HG02852 (cell line): Measurements from ENCODE around the gene CTDSP1.
A peak's percentile ranks its signal among the peaks of the same experiment; 100 is the strongest.

Source experiments
- ATAC-seq: cut with Tn5 transposase; IDR thresholded peaks from one replicate; pipeline ENCODE4 v1.9.1; 2021; ENCODE audit warnings: mild to moderate bottlenecking, moderate library complexity; ENCODE audit not compliant: unreplicated experiment

The CTDSP1 gene, protein sequence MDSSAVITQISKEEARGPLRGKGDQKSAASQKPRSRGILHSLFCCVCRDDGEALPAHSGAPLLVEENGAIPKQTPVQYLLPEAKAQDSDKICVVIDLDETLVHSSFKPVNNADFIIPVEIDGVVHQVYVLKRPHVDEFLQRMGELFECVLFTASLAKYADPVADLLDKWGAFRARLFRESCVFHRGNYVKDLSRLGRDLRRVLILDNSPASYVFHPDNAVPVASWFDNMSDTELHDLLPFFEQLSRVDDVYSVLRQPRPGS

DNA sequence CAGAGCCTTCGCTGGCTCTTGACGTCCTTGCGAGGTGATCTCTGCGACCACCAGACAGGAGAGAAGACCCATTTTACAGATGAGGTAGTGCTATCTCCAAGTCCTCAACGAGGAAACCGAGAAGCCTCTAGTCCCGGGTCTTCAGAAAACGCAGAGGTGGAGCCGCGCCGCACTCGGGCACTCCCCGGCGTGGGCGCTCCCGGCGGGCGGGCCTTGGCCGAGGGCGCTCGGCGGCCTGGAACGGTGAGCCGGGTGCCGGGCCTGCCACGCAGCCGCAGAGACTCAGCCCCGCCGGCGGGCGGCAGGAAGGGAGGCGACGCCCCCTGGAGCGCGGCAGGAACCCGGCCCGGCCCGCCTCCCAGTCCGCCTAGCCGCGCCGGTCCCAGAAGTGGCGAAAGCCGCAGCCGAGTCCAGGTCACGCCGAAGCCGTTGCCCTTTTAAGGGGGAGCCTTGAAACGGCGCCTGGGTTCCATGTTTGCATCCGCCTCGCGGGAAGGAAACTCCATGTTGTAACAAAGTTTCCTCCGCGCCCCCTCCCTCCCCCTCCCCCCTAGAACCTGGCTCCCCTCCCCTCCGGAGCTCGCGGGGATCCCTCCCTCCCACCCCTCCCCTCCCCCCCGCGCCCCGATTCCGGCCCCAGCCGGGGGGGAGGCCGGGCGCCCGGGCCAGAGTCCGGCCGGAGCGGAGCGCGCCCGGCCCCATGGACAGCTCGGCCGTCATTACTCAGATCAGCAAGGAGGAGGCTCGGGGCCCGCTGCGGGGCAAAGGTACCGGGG, at the start of gene CTDSP1:
Gene CTDSP1, plus strand, starts transcription at position 478 of the 776 bp plus-strand sequence. Its CDS starts 223 bp downstream, at position 701.
- ATAC-seq: peak; percentile 38

GRCh38 chr2:218354045-218354444, 45.6 kb upstream of the CTDSP1 start:
- no peak for ATAC-seq

GRCh38 chr2:218354850-218355443, 44.7 kb upstream of the CTDSP1 start:
- no peak for ATAC-seq

DNA sequence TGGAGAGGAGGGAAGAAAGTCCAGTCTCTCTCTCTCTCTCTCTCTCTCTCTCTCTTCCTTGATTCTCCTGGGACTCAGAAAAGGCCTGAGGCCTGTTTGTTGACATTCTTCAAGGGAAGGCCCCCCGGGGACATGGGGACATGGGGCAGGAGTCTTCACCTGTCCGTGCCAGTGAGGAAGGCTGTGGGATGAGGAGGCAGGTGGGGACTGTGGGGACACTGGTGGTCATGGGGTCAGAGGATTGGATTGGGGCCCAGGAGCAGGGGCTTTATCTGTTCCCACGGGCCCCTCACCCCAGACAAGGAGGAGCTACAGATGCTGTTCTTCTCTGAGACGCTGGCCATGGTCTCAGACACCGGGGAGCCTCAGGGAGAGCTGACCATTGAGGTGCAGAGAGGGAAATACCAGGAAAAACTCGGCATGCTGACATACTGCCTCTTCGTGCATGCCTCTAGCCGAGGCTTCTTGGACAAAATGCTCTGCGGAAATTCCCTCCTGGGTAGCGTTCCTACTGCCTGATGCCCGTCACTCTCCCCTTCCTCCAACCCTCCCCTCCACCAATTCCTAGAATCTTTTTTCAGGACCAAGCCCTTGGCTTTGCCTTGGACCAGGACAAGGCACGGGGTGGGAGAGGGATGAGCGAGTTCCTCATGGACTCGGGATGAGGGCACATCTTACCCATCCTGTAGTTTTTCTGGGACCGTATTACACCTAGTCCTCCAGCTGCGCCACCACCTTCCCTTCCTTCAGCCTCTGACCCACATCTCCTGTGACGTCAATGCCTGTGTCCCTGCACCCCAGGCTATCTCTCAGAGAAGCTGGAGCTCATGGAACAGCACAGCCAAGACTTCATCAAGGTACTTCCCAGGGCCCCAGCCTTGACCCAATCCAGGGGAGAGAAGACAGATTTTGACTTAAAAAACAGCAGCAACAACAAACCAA, 42.2 kb upstream of the CTDSP1 start:
- no peak for ATAC-seq

- ATAC-seq: no peak
Measured at GRCh38 chr2:218360453-218360852, 39.2 kb upstream of the CTDSP1 start.

GRCh38 chr2:218362606-218363005, 37.1 kb upstream of the CTDSP1 start:
- no peak for ATAC-seq

- no peak for ATAC-seq
Measured at GRCh38 chr2:218363736-218364135, 35.9 kb upstream of the CTDSP1 start.

GRCh38 chr2:218364196-218364595, 35.5 kb upstream of the CTDSP1 start:
- ATAC-seq: no peak

DNA sequence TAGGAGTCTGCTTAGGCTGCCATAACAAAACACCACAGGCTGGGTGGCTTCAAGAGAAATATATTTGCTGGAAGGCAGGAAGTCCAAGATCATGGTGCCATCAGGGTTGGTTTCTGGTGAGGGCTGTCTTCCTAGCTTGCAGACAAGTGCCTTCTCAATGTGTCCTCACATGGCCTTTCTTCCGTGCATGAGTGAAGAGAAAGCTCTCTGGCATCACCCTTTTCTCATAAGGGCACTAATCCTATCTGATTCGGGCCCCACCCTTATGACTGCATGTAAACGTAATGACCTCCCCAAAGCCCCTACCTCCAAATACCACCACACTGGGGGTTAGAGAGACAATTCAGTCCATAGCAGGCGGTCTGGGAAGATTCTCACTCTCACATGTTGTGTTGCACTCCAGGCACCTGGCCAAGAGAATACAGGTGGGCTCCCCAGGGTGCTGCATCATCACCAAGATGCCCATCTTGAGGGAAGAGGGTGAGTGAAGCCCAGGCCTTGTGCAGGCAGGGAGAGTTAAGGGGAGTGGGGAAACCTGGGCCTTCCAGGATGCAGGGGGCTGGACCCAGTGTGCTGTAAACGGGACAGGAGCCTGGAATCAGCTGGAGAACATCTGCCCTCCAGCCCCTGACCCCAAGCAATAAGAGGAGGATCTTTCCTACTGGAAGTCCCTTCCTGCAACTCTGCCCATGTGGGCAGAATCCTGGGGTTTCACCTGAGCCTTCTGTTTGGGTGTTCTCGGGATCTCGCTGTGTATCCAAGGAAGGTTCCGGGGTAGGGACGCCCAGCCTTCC, 32.9 kb upstream of the CTDSP1 start:
- no peak for ATAC-seq

DNA sequence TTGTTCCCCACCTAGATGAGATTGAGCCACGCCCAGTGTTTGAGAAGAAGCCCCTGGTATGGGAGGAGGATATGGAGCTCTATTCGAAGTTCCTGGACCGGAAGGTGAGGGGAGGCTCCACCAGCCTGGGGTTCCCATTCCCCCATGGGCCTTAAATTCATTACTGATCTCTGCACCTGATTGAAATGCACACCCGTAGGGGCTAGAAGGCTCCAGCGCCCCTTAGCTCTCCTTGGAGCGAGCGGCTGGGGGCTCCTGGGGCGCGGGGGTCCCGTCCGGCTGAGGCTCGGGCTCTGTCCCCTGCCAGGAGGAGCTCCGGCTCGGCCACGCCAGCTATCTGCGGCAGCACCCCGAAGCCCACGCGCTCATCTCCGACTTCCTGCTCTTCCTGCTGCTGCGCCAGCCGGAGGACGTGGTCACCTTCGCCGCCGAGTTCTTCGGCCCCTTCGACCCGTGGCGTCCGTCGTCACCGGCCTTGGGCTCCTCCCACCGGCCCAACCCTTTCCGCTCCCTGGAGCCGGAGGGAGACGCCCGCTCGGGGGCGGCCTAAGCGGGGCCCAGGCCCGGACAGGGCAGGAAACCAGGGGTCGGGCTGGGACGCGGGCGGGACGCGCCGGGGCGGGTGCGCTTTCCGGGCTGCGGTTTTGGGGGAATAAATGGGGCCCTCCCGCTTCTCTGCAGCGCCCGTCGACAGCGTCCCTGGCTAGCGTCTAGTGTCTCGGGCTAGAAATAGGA, 32.1 kb upstream of the CTDSP1 start:
- ATAC-seq: peak; percentile 94

GRCh38 chr2:218368150-218368528, 31.5 kb upstream of the CTDSP1 start:
- ATAC-seq: no peak

DNA sequence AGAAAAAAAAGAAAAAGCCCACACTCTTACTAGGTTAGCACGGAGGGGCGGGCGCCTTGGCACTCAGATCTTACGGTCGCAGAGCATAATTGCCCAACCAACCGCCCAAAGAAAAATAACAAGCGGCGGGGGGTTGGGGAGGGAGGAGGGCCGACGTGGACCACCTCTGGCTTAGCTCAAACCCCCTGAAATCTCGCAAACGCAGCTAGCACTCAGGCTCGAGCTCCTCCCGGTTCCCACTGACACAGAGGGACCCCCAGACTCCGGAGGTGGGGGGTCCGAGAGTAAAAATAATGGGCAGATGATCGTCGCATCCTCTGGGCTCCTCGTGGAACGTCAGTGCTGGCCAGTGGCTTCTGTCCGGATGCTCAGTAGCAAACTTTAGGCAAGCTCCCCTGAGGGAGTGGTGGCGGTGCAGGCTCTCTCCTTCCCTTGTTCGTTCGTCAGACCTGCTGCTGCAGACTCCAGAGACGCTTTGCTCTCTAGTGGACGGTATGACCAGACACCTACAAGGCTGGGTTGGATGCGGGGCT, 31.0 kb upstream of the CTDSP1 start:
- no peak for ATAC-seq

GRCh38 chr2:218369330-218369729, 30.3 kb upstream of the CTDSP1 start:
- no peak for ATAC-seq

DNA sequence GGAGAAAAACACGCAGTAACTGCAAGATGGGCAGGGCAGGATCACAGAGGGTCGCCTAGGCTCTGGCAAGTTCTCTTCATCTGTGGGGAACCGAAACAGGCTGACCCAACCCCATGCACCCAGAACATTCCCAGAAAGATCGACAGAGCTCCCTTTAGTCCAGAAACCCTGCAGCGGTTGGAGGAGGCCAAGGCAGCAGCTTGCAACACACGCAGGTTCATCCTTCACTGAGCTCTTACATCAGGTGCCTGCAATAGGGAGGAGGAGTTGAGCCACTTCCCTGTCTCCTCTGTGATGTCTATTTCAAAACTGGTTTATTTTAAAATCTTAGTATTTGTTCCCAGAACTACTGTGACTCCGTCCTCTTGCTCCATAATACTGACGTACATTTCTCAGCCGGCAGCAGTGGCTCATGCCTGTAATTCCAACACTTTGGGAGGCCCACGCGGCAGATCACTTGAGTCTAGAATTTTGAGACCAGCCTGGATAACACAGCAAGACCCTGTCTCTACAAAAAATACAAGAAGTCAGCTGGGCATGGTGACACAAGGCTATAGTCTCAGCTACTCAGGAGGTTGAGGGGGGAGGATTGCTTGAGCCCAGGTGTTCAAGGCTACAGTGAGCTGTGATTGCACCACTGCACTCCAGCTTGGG, 29.1 kb upstream of the CTDSP1 start:
- no peak for ATAC-seq

DNA sequence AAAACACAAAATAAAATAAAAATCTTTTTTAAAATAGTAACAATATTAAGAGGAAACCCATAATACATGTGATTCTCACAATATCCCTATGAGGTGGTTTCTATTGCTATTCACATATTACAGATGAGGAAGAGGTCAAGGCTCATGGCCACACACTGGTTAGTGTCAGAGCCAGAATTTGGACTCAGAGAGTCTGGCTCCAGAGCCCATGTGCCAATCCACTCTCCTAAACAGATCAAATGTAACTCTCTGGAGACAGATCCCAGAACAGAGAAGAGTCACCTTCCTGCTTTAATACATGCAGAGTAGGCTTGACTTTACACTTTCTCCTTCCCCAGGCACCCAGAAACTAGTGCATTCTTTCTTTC, 27.7 kb upstream of the CTDSP1 start:
- ATAC-seq: no peak

DNA sequence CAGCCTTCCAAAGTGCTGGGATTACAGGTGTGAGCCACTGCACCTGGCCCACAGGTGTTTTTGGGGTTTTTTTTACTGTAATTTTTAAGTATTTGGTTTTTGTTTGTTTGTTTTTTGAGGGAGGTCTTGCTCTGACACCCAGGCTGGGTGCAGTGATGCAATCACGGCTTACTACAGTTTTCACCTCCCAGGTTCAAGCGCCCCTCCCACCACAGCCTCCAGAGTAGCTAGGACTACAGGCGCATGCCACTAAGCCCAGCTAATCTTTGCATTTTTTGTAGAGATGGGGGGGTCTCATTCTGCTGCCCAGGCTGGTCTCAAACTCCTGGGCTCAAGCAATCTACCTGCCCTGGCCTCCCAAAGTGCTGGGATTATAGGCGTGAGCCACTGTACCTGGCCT, 24.9 kb upstream of the CTDSP1 start:
- ATAC-seq: no peak

DNA sequence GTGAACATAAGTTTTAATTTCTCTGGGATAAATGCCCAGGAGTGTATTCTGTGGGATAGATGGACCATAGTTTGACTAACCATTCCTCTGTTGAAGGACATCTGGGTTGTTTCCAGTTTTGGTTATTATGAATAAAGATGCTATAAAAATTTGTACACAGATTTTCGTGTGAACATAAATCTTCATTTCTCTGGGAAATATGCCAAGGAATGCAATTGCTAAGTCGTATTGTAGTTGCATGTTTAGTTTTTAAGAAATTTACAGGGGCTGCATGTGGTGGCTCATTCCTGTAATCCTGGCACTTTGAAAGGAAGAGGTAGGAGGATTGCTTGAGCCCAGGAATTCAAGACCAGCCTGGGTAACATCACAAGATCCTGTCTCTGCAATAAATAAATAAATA, 24.5 kb upstream of the CTDSP1 start:
- ATAC-seq: no peak

DNA sequence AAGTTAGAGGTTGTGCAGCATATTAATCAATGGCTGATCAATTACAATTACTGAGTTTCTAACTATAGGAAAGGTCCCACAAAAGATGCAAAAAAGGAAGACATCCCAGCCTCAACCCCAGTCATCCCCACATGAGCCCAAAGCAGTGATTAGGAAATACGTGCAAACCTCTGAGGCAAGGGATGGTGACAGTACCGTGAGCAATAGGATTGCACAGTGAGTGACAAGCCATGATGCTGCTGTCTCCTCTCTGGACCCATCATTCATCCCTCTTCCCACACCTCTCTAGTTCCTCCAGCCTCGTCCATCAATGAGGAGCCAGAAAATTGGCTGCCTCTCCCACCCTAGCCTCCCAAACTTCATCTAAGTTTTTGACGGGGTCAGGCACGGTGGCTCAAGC, 21.6 kb upstream of the CTDSP1 start:
- ATAC-seq: no peak

GRCh38 chr2:218381916-218382366, 17.7 kb upstream of the CTDSP1 start, which contains the start of gene SLC11A1:
SLC11A1 (plus strand) TSS chr2:218382273; CDS start chr2:218382369, 96 bp downstream.
- no peak for ATAC-seq
